Fibroblast of skin of back (primary cell): ENCODE measurements around the gene IDI1. TPM values are rescaled to one million over a fixed set of nuclear protein-coding genes. Genes with fewer than 3 reads are reported as not detected.
"Not testable (repeated sequence)": the region's sequence is repeated elsewhere in the genome, so short reads cannot be mapped to it uniquely, and the experiment has no call there.

ENCODE experiments used
- DNase-seq: peaks from one replicate; pipeline ENCODE4 v3.0.0-alpha.2; 2013
- polyA plus RNA-seq, 2 experiments: library from polyadenylated mRNA; unstranded; fragments of 120-200 nt; gene quantifications; one replicate each; pipeline ENCODE4 v1.2.1, GENCODE V29; 2013; ENCODE audit not compliant: insufficient read length in 2 of 2

The IDI1 gene
- 27.7 TPM for polyA plus RNA-seq (2013, experiment 1 of 2; ENCODE audit: insufficient read length)
- 38.2 TPM for polyA plus RNA-seq (2013, experiment 2 of 2; ENCODE audit: insufficient read length)

- DNase-seq = peak; percentile 99
Measured at GRCh38 chr10:1048732-1049424, at the start of gene IDI1. IDI1 (minus strand) TSS chr10:1049119; CDS start chr10:1049003, 116 bp downstream.

- DNase-seq = no peak
Measured at GRCh38 chr10:1097436-1097835, 48.5 kb upstream of the IDI1 start.

GRCh38 chr10:1096287-1096889 lies 47.5 kb upstream of the IDI1 start:
- no peak for DNase-seq

GRCh38 chr10:1095498-1095897 lies 46.6 kb upstream of the IDI1 start:
- no peak for DNase-seq

GRCh38 chr10:1094112-1095057 lies 45.5 kb upstream of the IDI1 start:
- DNase-seq = no peak

- DNase-seq = no peak
Measured at GRCh38 chr10:1093696-1094095, 44.8 kb upstream of the IDI1 start.

GRCh38 chr10:1090696-1091095 lies 41.8 kb upstream of the IDI1 start:
- no peak for DNase-seq

GRCh38 chr10:1089017-1089689 lies 40.2 kb upstream of the IDI1 start:
- no peak for DNase-seq

GRCh38 chr10:1086787-1087186 lies 37.9 kb upstream of the IDI1 start:
- no peak for DNase-seq

- no peak for DNase-seq
Measured at GRCh38 chr10:1085258-1085657, 36.3 kb upstream of the IDI1 start.

- DNase-seq = no peak
Measured at GRCh38 chr10:1084011-1084950, 35.4 kb upstream of the IDI1 start.

GRCh38 chr10:1083581-1083980 lies 34.7 kb upstream of the IDI1 start:
- no peak for DNase-seq

GRCh38 chr10:1078668-1079067 lies 29.7 kb upstream of the IDI1 start:
- DNase-seq = no peak

GRCh38 chr10:1074748-1075308 lies 25.9 kb upstream of the IDI1 start:
- DNase-seq = no peak

- no peak for DNase-seq
Measured at GRCh38 chr10:1074052-1074747, 25.3 kb upstream of the IDI1 start.

GRCh38 chr10:1070919-1071318 lies 22.0 kb upstream of the IDI1 start:
- DNase-seq = peak; percentile 24

- no peak for DNase-seq
Measured at GRCh38 chr10:1068380-1069361, 19.8 kb upstream of the IDI1 start.

GRCh38 chr10:1066734-1067133 lies 17.8 kb upstream of the IDI1 start:
- DNase-seq = not testable (repeated sequence)

GRCh38 chr10:1064964-1065247 lies 16.0 kb upstream of the IDI1 start:
- DNase-seq = no peak
